HG03097 (cell line): ENCODE results near the gene GMIP.
"Not testable (repeated sequence)": the region's sequence is repeated elsewhere in the genome, so short reads cannot be mapped to it uniquely, and the experiment has no call there.

Experiments used
- ATAC-seq: cut with Tn5 transposase; IDR thresholded peaks from one replicate; pipeline ENCODE4 v1.9.1; 2021; ENCODE audit not compliant: unreplicated experiment, low FRiP score

GMIP gene, protein sequence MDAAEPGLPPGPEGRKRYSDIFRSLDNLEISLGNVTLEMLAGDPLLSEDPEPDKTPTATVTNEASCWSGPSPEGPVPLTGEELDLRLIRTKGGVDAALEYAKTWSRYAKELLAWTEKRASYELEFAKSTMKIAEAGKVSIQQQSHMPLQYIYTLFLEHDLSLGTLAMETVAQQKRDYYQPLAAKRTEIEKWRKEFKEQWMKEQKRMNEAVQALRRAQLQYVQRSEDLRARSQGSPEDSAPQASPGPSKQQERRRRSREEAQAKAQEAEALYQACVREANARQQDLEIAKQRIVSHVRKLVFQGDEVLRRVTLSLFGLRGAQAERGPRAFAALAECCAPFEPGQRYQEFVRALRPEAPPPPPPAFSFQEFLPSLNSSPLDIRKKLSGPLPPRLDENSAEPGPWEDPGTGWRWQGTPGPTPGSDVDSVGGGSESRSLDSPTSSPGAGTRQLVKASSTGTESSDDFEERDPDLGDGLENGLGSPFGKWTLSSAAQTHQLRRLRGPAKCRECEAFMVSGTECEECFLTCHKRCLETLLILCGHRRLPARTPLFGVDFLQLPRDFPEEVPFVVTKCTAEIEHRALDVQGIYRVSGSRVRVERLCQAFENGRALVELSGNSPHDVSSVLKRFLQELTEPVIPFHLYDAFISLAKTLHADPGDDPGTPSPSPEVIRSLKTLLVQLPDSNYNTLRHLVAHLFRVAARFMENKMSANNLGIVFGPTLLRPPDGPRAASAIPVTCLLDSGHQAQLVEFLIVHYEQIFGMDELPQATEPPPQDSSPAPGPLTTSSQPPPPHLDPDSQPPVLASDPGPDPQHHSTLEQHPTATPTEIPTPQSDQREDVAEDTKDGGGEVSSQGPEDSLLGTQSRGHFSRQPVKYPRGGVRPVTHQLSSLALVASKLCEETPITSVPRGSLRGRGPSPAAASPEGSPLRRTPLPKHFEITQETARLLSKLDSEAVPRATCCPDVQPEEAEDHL

DNA sequence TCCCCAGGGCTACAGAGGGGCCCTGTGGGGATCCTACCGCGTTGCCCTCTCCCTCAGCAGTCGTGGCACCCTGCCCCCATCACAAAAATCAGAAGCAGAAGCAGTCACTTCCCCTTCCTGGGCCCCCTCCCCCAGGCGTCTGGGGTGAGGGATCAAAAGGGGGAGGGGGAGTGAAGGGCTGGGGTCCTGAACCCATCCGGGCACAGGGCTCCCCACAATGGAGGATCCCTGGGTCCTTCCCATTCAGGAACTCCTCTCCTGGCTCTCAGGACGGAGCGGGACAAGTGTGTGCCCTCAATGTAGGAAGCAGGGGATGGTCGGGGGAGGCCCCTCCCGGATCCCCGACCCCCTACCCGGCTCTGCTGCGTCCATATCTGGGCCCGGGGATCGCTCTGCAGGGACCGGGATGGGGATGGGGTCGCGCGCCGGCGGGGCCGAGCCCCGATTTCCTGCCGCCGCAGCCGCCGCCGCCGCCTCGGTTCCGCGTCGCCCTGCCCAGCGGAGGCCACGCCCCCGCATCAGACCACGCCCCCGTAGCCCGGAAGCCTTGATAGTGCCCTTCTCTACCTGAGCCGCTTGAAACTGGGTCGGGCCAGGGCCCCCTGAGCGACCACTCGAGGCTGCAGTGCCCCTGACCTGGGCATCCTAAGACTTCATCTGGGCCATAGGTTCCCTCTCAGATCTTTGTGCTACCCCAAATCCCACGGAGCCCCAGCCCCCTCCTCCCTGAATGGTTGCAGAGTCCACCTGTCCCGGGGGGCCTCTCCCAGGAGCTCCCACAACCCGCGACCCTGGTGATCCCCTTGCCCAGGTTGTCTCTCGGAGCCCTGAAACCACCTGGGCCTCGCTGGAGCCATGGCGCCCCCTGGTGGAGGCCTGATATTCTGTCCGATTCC is at the start of gene GMIP:
Gene GMIP, minus strand, starts transcription at position 500 of the 896 bp plus-strand sequence. Its CDS starts 128 bp downstream, at position 372.
- peak; percentile 50 for ATAC-seq

DNA sequence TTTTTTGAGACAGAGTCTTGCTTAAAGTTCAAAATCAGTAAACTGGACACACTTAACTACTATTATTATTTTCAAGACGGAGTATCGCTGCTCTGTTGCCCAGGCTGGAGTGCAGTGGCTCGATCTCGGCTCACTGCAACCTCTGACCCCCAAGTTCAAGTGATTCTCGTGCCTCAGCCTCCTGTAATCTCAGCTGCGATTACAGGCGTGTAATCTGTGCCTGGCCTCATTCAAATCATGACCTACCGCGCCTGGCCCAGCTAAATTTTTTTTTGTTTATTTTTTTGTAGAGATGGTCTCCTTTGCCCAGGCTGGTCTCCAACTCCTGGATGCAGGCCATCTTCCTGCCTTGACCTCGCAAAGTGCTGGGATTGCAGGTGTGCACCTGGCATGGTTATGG is 48.2 kb upstream of the GMIP start:
- no peak for ATAC-seq

DNA sequence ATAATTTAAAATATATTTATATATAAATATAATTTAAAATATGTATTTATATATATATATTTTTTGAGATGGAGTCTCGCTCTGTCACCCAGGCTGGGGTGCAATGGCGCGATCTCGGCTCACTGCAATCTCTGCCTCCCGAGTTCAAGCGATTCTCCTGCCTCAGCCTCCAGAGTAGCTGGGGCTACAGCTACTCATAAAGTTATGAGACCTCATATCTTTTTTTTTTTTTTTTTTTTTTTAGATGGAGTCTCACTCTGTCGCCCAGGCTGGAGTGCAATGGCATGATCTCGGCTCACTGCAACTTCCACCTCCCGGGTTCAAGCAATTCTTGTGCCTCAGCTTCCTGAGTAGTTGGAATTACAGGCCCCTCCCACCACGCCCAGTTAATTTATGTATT is 45.6 kb upstream of the GMIP start:
- ATAC-seq, result not testable (repeated sequence)

DNA sequence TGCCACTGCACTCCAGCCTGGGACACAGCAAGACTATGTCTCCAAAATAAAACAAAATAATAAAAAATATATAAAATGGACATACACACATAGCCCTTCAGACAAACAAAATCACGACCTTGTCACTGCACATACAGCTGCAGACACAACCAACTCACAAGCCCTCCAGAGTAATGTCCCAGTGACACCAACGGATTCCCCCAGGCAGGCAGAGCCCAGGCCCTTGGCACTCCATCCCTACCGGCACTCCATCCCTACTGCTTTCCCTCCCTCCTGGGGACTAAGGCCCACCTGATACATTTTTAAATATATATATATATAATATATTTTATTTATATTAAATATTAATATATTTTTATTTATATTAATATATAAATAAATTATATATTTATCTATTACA is 43.6 kb upstream of the GMIP start:
- no peak for ATAC-seq

DNA sequence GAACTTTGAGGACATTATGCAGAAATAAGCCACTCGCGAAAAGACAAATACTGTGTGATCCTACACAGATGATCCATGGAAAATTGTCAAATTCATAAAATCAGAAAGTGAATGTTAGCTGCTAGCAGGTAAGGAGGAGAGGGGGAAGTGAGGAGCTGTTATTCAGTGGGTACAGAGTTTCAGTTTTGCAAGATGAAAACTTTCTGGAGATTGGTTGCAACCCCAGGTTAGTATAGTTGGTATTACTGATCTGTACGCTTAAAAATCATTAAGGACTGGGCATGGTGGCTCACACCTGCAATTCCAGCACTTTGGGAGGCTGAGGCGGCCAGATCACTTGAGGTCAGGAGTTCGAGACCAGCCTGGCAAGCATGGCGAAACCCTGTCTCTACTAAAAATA is 43.1 kb upstream of the GMIP start:
- no peak for ATAC-seq

DNA sequence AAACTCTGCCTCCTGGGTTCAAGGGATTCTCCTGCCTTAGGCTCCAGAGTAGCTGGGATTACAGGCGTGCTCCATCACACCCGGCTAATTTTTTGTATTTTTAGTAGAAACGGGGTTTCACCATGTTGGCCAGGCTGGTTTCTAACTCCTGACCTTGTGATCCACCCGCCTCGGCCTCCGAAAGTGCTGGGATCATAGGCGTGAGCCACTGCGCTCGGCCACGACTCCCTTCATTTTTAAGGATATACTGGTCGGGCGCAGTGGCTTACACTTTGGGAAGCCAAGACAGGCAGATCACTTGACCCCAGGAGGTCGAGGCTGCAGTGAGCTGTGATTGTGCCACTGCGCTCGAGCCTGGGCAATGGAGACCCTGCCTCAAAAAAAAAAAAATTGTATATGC is 42.7 kb upstream of the GMIP start:
- ATAC-seq, result not testable (repeated sequence)

DNA sequence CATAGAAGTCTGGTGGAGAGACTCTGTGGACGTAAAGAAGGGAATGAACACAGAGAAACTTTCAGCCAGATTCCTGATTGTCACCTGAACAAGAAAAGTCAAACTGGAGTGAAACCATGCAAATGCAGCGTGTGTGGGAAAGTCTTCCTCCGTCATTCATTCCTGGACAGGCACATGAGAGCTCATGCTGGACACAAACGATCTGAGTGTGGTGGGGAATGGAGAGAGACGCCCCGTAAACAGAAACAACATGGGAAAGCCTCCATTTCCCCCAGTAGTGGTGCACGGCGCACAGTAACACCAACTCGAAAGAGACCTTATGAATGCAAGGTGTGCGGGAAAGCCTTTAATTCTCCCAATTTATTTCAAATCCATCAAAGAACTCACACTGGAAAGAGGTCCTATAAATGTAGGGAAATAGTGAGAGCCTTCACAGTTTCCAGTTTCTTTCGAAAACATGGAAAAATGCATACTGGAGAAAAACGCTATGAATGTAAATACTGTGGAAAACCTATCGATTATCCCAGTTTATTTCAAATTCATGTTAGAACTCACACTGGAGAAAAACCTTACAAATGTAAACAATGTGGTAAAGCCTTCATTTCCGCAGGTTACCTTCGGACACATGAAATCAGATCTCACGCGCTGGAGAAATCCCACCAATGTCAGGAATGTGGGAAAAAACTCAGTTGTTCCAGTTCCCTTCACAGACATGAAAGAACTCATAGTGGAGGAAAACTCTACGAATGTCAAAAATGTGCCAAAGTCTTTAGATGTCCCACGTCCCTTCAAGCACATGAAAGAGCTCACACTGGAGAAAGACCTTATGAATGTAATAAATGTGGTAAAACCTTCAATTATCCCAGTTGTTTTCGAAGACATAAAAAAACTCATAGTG is 36.0 kb upstream of the GMIP start:
- ATAC-seq, result no peak

DNA sequence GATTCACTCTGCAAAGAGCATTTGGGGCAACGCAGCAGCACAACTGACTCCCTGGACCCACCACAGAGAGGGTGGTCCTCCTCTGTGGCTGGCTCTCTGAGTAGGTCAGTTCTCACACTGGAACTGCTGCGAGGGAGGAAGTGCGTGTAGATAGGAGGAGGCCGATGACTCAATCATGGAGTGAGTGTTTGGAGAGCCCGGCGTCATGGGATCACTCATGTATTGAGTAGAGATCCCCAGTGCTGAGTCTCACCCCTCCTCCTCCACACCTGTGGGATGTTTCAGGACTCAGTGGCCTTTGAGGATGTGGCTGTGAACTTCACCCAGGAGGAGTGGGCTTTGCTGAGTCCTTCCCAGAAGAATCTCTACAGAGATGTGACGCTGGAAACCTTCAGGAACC is 34.1 kb upstream of the GMIP start:
- ATAC-seq, result no peak

DNA sequence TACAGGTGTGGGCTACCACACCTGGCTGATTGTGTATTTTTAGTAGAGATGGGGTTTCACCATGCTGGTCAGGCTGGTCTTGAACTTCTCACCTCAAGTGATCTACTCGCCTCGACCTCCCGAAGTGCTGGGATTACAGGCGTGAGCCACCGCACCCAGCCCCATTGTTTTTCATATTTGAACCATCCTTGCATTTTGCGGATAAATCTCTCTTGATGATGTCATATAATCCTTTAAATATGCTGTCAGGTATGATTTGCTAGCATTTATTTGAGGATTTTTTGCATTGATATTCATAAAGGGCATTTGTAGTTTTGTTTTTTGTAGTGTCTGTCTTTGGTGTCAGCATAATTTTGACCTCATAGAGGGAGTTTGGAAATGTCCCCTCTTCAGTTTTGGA is 30.9 kb upstream of the GMIP start:
- no peak for ATAC-seq

DNA sequence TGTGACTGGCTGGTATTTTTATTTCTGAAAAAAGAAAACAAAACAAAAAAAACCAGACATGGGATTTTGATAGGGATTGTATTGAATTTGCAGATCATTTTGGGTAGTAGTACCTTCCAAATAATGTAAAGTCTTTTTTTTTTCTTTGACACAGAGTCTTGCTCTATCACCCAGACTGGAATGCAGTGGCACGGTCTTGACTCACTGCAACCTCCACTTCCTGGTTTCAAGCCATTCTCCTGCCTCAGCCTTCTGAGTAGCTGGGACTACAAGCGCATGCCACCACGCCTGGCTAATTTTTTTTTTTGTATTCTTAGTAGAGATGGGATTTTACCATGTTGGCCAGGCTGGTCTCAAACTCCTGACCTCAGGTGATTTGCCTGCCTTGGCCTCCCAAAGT is 29.4 kb upstream of the GMIP start:
- no peak for ATAC-seq

DNA sequence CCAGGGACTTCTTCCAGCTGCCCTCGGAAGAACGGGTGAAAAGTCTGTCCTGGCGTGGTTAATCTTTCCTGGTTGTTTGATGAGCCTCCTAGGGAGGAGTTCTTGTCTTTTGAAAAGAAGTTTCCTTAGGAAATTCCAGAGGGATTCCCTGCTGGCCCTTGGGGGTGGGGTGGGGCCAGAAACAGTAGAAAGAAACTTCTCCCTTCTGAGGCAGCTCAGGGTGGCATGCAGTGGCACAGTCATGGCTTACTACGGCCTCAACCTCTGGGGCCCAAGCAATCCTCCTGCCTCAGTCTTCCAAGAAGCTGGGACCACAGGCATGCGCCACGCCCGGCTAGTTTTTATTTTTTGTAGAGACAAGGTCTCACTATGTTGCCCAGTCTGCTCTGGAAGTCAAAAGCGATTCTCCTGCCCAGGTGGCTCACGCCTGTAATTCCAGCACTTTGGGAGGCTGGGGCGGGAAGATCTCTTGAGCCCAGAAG is 26.7 kb upstream of the GMIP start:
- ATAC-seq, result no peak

DNA sequence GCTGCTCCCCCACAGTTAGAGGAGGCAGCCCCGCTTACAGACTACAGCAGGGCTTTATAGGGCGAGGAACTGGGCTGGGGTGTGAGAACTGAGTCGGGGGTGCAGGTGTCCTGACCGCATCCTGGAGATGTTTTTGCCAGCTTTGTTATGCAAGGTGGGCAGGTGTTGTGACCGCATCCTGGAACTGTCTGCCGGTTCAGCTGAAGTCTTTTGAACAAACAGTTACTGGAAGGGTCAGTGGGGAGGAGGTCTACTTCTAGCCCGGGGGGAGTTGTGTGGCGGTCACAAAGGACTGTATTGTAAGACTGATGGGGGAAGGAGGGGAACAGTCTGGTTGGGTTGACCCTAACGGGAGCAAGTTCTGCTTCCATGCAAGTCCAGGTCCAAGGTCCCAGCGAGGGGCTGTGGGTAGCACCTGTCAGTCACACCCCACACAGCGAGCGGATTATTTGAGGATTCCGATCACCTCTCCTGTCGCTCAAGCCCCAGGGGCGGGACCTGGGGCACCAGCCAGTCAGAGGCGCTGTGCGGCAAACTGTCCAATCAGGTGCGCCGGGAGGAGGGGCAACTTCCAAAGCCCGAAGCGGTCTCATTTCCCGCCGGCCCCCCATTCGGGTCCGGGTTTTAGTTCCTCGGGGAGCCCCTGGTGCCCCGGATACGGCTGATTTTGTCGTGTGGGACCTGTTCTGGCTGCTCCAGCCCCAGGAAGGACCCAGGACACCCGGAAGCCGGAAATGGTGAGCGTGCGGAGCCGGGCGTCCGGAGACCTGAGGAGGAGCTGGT is 25.0 kb upstream of the GMIP start, which contains the start of gene ZNF101:
Gene ZNF101, plus strand, starts transcription at position 610 of the 783 bp plus-strand sequence. Its CDS starts 125 bp downstream, at position 735.
- peak; percentile 65 for ATAC-seq

DNA sequence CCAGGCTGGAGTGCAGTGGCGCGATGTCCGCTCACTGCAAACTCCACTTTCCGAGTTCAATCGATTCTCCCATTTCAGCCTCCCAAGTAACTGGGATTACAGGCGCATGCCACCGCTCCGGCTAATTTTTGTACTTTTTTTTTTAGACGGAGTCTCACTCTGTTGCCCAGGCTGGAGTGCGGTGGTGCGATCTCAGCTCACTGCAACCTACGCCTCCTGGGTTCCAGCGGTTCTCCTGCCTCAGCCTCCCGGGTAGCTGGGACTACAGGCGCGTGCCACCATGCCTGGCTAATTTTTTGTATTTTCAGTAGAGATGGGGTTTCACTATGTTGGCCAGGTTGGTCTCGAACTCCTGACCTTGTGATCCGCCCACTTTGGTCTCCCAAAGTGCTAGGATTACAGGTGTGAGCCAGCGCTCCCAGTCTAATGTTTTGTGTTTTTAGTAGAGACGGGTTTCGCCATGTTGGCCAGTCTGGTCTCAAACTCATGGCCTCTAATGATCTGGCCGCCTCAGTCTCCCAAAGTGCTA is 22.0 kb upstream of the GMIP start:
- ATAC-seq, result not testable (repeated sequence)

DNA sequence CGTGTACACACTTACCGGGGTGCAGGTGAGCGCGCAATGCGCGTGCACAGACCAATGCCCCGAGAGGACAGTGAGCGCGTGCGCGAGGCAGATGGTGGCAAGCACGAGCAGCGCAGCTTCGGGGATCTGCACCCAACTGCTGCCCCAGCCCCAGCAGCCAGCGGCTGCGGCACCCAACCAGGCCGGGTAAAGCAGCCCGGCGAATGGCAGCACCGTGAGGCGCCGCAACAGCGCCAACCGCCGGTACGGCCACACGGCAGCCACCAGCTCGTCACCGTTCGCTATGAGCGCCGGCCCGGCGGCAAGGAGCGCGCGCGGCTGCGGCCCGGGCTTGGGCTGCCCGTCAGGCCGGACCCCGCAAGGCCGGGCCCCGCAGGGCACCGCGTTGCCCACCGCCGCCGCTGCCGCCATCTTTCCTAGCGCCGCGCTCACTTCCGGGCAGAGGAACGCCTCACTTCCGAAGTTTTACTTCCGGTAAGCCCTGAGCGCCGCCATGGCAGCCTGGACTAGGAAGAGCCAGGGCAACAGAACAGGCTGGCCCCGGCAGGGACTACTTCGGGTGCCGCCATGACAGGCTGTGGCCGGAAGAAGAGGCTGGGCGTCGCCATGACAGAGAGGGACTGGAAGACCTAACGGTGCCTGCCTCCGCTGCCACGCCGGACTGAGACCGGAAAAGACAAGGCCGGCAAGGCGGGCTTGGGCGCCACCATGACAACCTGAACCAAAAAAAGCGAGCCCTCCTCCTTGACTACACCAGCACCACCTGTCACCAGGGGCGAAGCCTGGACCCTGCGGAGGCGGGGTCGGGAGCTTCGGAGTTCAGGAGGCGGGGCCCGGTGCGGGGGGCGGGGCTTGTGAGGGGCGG is 20.0 kb upstream of the GMIP start, which contains the start of gene ATP13A1:
Gene ATP13A1, minus strand, starts transcription at position 421 of the 865 bp plus-strand sequence. Its CDS starts 10 bp downstream, at position 411.
- peak; percentile 62 for ATAC-seq

DNA sequence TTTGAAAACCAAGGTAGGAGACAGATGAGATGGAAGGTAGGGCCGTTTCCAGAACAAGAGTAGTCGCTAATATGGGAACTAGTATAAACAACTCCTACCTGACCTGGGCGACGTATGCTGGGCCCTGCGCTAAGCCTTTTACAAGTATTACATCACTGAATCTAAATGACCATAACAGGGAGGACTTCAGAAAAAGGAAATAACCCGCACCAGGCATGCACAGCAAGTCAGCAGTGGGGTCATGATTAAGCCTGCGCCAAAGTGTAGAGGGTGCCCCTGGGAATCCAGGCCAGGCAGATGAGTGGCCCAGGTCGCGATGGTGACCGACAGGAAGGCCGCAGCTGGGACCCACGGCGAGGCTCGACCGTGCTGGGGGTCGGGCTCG is 19.4 kb upstream of the GMIP start:
- no peak for ATAC-seq

DNA sequence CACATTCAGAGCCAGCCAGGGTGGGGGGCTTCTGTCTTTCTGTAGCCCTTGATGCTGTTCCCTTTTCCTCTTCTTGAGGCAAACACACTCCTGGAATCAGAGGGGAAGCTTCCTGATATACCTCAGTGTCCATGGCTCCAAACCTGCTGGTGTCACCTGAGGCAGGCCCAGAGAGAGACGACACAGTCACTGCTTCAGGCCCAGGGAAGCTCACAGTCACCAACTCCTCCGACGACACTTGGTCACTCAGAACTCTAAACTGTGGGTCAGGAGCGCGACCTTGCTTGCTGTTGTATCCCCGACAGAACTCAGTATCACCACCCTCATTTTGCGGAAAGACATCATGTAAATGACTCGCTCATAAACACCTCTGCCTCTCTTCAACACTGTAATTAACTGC is 18.9 kb upstream of the GMIP start:
- ATAC-seq, result no peak

DNA sequence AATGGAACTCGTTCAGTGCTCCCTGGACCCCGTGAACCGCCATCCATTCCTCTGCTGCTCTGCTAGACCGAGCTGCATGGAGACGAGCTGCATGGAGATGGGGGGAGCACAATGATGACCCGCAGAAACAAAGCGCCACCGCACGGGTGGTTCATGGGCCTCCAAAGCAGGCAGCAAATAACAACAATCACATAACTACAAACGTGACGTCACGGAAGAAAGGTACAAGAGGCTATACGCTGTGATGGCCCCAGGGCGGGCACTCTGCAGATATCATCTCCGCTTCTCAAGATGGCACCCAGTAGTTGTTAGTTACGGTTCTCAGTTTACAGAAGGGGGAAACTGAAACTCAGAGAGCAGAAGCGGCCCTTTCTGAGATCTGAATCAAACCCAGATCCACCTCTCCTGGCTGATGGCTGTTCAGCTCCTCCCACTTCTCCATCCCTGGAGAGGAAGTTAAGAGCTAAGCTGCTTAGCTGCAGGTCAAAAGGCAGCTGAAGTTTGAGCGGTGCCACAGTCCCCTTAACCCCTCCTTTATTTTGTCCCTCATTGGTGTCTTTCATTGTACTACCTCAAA is 18.3 kb upstream of the GMIP start:
- peak; percentile 25 for ATAC-seq
